GM12864 (cell line): ENCODE results near the gene NAT16.
"Not testable (repeated sequence)": the region's sequence is repeated elsewhere in the genome, so short reads cannot be mapped to it uniquely, and the experiment has no call there.

Source experiments
- DNase-seq: peaks from one replicate; pipeline ENCODE4 v3.0.0-alpha.2; 2011; ENCODE audit warnings: low read depth
- H3K4me3 ChIP-seq: 2 replicates; pipeline ENCODE4 v1.5.1; 2011; ENCODE audit warnings: mild to moderate bottlenecking, low read depth, low read length, control low read depth
- CTCF ChIP-seq: IDR thresholded peaks from 2 replicates; pipeline ENCODE4 v1.5.1; 2011; ENCODE audit warnings: low read depth, mild to moderate bottlenecking, moderate library complexity, low read length, control low read depth, inconsistent platforms; ENCODE audit errors: missing control alignments

NAT16 gene

DNA sequence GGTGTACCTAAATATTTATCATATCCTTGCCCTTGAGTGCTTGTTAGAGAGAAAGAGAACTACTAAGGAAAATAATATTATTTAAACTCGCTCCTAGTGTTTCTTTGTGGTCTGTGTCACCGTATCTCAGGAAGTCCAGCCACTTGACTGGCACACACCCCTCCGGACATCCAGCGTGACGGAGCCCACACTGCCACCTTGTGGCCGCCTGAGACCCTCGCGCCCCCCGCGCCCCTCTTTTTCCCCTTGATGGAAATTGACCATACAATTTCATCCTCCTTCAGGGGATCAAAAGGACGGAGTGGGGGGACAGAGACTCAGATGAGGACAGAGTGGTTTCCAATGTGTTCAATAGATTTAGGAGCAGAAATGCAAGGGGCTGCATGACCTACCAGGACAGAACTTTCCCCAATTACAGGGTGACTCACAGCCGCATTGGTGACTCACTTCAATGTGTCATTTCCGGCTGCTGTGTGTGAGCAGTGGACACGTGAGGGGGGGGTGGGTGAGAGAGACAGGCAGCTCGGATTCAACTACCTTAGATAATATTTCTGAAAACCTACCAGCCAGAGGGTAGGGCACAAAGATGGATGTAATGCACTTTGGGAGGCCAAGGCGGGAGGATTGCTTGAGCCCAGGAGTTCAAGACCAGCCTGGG lies 41.8 kb downstream of the NAT16 start:
- H3K4me3 ChIP-seq = no peak overlapping the region
- peak; percentile 59 for DNase-seq
- TF ChIP-seq CTCF = peak; percentile 77

- DNase-seq = no peak
- no peak for TF ChIP-seq CTCF
- H3K4me3 ChIP-seq = no peak overlapping the region
Measured at GRCh38 chr7:101137651-101138212, 42.4 kb downstream of the NAT16 start.

DNA sequence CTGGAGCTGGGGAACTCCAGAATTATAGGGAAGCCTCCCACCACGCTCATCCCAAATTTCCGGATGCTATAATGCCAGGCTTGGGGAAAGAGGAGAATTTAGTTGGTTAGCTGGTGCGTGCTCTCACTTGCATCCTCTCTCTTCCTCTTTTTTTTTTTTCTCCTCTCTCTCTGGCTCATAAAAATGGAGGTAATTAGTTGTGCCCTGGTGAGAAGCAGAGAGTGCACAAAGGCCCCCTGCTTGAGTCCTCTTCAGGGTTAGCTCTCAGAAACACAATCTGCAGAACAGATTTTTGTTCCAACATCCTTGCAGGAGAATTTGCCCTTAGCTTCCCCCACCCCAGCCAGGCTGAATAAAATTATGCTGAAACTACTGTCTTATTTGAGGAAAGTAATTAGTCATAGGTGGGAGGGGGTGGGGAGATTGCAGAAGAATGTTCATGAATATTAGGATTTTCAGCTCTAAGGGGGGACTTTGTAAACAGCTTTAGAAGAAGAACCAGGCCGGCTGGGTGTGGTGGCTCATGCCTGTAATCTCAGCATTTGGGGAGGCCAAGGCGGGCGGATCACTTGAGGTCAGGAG lies 45.6 kb downstream of the NAT16 start:
- no peak for DNase-seq
- H3K4me3 ChIP-seq = no peak overlapping the region
- no peak for TF ChIP-seq CTCF

- TF ChIP-seq CTCF = no peak
- DNase-seq = no peak
- H3K4me3 ChIP-seq = no peak overlapping the region
Measured at GRCh38 chr7:101133621-101134398, 46.3 kb downstream of the NAT16 start.

- DNase-seq = not testable (repeated sequence)
Measured at GRCh38 chr7:101132626-101133600, 47.2 kb downstream of the NAT16 start.

GRCh38 chr7:101129603-101130117 lies 50.4 kb downstream of the NAT16 start:
- no peak overlapping the region for H3K4me3 ChIP-seq
- TF ChIP-seq CTCF = no peak
- no peak for DNase-seq

More at GRCh38 chr7:101132626-101133600, 47.2 kb downstream of the NAT16 start:
- H3K4me3 ChIP-seq = not testable (repeated sequence)
